CD4-positive, alpha-beta T cell treated with Interleukin-6 for 4 hours (primary cell): ENCODE measurements around the gene LRRC59.
"Not testable (repeated sequence)": the region's sequence is repeated elsewhere in the genome, so short reads cannot be mapped to it uniquely, and the experiment has no call there.

Source experiments
- DNase-seq: peaks from one replicate; pipeline ENCODE4 v3.0.0-alpha.2; 2020; ENCODE audit warnings: mixed read lengths

LRRC59 gene

DNA sequence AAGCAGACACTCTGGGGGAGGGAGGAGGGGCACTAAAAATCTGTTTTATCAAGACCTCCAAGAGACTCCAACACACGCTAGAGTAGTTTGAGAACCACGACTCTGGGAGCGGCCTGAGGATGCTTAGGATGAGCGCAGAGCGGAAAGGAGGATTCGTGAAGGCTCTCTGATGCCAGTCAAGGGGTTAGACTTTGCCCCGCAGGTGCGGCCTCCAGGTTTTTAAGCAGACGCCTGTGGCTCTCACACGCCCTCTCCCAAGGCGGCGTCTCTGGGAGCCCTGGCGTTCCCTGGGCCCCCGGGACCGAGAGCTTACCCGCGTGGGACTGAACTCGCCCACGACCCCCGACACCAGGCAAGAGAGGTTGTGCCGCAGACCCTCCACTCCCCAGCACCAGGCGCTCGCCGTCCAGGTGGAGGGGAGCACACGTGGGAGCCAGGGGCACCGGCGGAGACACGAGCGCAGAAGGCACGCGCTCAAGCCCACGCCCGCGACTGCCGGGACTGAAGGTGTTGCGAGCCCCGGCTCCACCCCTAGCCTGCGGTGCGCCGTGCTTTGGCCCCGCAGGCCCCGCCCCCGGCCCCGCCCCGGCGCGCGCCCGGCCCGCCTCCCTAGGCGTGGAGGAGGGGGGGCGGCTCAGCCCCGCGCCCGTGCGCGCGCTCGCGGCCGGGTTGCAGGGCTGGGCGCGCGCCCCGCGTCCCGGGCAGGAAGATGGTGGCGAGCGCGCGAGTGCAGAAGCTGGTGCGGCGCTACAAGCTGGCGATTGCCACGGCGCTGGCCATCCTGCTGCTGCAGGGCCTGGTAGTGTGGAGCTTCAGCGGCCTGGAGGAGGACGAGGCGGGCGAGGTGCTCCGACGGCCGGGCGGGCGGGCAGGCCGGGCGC lies 51.7 kb downstream of the LRRC59 start, which contains the start of gene XYLT2:
Gene XYLT2, plus strand, starts transcription at position 695 of the 881 bp plus-strand sequence. Its CDS starts 15 bp downstream, at position 710.
- peak; percentile 94 for DNase-seq

DNA sequence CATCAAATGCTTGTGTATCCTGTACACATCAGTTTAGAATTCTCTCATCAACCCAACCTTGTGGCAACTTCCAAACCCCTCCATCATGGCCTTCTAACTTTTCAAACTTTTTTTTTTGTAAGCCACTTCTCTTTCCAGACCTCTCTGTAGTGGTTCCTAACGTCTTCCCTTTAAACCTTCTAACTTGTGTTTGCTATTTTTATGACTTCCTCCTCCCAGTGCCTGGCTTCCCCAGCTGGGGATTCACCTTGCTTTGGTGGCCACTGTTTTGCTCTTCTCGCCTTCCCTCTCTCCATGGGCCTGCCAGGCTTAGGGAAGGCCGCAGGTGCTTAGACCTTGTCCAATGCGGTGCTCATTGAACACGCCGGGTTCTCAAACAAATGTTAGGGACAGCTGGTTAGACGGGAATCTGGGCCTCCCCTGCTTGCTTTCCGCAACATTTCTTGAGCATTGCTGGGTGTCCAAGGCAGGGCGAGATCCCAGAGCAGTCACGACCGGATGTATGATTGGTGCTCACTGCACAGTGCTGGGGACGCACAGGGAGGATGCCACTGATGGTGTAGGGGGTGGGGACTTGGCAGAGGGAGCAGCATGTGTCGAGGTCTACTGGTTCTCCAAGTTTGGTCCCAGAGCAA lies 52.5 kb downstream of the LRRC59 start:
- no peak for DNase-seq

DNA sequence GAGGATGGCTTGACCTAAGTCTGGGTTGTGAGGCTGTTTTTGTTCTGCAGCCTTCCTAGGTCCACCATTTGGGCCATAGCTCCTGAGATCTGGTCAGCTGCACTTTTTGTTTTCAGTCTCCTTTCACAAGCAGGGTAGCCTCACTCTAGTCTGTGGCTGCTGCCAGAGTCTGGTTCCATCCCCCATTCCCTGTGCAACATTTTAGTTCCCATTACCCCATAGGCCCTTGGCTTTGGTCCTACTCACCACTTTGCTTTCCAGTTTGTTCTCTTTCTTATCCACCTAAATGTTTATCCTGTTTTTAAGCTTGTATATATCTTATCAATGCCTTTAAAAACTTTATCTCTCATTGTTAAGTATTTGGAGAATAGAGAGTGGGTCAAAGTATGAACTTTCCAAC lies 57.9 kb downstream of the LRRC59 start:
- DNase-seq, result no peak

DNA sequence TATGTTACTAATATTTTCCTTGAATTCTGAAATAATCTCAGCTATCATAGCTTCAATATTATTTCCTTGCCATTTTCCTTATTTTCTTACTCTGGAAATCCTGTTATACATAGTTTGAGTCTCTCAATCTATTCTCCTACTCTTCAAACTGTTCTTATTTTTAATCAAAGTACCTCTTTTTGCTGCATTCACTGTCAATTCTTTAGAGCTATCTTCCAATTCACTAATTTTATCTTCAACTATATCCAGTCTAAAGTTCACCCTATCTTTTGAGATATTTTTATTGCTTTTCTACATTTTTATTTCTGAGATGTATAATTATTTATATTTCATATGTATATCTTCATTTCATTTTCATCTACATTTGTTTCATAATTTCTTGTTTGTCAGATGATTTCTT lies 58.7 kb downstream of the LRRC59 start:
- DNase-seq, result no peak

DNA sequence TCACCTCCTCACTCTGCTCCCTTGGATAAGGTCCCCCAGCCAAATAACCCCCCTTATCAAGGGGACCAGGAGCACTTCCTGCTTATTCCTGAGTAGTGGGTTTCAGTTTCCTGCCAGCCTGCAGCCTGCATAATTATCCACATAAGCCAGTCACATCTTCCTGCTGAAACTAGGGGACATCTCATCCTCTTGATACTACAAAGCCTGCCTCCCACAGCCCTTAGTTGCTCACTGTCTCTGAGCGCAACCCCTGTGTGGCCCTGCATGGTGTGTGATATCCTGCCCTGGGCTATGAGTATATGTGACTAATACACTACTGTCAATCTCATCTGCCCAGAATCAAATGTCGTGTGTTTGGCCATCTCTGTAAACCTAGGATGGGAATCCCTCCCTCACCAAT lies 59.4 kb downstream of the LRRC59 start:
- DNase-seq, result no peak

DNA sequence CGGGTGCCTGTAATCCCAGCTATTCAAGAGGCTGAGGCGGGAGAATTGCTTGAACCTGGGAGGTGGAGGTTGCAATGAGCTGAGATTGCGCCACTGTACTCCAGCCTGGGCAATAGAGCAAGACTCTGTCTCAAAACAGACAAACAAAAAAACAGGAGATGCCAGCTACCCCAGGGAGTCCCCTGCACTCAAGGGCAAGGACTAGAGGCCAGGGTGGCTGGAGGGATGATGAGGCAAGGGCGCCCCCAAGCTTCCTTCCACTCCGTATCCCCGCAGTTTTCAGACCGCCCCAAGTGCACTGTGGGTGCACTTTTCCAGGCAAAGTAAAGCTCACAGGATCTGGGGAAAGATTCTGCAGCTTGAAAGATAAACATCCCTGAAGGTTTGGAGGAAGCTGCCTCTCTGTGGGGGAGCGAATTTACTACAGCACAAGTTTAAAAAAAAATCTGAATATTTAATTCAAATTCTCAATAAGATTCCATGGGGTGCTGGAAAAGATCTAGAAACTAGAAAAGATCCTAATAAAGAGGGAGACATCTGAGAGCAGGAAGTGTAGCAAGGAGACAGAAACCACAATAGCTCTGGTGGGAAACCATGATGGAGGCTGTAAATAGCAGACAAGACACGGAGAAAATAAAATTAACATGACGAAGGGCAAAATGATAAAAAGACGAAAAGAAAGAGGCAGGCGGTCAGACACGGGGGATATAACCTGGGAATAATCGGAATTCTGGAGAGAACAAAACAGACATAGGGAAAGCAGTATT lies 63.8 kb downstream of the LRRC59 start:
- not testable (repeated sequence) for DNase-seq

DNA sequence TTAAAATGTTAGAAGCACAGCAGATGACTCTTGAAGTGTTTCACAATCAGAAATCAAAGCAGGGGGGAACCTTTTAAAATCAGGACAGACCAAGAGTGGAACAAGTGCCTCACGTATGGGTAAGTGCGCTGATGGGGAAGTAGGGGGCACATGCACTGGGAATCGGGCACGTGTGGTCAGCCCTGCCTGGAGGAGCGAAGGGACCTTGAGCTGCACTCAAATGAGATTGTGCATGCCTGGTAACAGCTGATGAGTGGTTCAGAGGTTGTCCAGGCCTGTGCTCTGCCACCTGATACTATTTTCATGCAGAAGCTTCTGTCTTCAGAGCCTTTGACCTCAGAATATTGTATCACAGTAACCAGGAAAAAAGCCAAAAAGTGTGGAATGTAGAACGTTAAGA lies 65.1 kb downstream of the LRRC59 start:
- DNase-seq, result no peak
